GM19328 (cell line): ENCODE results near the gene RICTOR.
A peak's percentile ranks its signal among the peaks of the same experiment; 100 is the strongest.

Experiments used
- ATAC-seq: cut with Tn5 transposase; IDR thresholded peaks from one replicate; pipeline ENCODE4 v1.9.1; 2021; ENCODE audit warnings: mild to moderate bottlenecking, moderate library complexity; ENCODE audit not compliant: unreplicated experiment

The RICTOR gene, protein sequence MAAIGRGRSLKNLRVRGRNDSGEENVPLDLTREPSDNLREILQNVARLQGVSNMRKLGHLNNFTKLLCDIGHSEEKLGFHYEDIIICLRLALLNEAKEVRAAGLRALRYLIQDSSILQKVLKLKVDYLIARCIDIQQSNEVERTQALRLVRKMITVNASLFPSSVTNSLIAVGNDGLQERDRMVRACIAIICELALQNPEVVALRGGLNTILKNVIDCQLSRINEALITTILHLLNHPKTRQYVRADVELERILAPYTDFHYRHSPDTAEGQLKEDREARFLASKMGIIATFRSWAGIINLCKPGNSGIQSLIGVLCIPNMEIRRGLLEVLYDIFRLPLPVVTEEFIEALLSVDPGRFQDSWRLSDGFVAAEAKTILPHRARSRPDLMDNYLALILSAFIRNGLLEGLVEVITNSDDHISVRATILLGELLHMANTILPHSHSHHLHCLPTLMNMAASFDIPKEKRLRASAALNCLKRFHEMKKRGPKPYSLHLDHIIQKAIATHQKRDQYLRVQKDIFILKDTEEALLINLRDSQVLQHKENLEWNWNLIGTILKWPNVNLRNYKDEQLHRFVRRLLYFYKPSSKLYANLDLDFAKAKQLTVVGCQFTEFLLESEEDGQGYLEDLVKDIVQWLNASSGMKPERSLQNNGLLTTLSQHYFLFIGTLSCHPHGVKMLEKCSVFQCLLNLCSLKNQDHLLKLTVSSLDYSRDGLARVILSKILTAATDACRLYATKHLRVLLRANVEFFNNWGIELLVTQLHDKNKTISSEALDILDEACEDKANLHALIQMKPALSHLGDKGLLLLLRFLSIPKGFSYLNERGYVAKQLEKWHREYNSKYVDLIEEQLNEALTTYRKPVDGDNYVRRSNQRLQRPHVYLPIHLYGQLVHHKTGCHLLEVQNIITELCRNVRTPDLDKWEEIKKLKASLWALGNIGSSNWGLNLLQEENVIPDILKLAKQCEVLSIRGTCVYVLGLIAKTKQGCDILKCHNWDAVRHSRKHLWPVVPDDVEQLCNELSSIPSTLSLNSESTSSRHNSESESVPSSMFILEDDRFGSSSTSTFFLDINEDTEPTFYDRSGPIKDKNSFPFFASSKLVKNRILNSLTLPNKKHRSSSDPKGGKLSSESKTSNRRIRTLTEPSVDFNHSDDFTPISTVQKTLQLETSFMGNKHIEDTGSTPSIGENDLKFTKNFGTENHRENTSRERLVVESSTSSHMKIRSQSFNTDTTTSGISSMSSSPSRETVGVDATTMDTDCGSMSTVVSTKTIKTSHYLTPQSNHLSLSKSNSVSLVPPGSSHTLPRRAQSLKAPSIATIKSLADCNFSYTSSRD (N-terminal part only)

DNA sequence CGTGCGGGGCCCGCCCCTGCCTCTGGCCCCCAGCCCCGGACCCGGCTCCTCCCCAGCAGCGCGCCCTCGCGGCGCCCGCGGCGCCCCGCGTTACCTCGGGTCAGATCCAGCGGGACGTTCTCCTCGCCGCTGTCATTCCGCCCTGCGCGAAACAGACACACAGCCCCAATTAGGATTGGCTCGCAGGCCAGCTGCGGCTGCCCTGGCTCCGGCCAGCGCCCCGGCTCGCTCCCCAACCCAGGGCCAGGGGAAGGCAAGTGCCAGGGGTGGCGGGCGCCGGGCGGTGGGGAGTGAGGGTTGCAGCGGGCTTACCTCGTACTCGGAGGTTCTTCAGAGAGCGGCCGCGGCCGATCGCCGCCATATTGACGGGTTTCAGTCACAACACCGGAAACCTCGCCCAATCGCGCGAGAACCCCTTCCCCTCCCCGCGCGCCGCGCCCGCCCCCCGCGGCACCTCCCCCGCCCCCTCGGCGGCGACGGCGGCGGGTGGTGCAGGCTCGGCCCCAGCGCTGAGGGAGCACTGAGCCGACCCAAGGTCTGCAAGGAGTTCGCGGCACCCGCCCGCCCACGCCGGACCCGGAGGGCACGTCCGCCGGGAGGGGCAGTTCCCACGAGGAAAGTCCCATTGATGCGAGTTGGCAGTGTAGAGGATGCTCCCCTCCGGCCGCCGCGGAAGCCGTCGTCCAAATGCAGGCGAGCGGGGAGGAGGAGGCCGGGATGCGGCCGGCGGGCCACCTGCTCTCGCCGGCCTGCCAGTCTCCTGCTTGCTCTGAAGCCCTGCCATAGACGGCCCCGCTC, at the start of gene RICTOR:
Gene RICTOR, minus strand, starts transcription at position 383 of the 798 bp plus-strand sequence. Its CDS starts 22 bp downstream, at position 361.
- ATAC-seq, result peak; percentile 71

DNA sequence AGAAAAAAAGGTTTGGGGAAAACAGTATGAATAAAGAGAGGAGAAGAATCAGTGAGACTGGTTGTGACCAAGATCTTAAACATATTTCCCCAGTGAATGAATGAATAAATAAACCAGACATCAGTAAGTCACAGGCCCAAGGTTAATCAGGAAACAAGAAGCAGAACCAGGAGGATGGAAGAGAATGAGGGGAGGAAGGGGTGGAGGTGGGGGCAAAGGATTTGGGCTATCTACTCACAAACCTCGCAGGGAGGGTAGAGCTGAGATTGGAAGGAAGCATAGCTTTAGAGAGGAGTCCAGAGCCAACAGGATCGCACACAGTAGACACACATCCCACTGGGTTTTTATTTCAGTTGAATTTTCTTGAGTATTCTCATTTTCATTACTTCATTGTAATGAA, 47.7 kb upstream of the RICTOR start:
- ATAC-seq, result no peak

DNA sequence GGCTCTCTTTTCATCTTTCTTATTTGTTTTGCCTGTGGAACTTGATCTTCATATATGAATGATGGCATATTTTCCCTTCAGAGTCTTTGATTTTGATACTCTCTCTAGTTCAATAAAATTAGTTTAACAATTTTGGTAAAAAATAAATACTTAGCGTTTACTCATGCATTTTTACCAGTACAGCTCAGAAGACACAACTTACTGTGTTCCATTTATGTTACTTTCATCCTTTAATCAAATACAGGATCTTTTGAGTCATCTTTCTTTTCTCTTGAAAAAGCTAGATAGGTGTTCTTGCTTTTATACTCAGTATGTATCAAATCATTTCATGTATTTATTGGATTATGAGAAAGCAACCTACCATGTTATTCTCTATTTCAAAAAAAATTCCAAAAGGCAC, 47.1 kb upstream of the RICTOR start:
- no peak for ATAC-seq

DNA sequence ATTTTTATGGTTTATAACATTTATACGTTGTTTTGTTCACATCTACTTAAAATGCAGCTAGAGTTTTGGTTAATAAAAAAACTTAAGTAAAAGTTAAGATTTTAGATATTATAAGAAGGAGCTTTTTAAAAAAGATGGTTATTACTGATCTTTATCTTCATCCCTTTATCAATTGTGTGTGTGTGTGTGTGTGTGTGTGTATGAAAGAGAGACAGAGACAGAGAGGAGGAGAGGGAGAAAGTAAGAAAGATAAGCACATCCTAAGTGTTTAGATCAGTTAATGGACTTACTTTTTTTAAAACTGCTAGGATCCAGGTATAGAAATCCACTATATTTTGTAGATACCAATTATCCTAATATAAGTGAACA, 45.8 kb upstream of the RICTOR start:
- ATAC-seq, result no peak

DNA sequence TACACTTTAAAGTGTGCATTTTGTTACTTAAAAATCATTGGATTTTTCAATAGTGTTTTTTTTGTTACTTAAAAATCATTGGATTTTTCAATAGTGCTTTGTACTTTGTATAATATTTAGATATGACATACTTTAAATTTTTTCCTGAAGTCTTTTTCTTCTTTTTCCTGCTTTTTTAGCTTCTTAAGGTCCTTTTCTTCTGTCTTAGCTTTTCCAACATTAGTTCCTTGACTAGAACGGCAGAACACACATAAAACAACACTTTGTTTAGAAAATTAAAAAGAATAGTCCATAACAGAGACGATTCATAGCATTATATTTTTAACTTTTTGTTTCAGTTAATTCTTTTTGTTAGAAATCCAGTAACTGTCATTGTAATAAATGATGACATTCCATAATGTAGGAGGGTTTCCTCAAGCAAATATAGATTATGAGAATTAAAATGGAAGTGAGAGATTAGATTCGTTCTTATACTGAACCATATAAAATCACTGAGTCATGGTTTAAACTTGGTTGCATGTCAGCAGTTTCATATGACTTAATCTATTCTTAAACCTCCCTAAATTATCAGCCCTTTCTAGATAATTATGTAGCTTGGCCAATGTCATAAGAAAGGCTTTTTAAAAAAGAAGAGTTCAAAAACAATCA, 45.3 kb upstream of the RICTOR start:
- ATAC-seq, result no peak

DNA sequence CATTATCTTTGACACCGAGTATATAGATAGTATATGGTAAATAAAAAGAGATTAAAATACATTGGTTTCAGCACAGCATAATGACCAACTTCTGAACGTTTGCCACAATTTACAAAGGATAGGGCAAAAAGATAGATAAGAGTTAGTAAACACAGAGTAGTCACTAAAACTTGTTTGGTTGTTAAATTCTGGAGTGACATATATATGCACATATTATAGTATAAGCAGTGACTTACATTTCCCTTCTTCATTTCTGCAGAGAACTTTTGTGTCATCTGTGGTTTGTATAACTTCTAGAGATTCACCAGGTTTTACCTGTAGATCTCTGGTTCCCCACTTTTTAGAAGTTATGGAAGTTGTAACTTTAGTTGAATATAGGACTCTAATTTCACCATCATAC, 44.4 kb upstream of the RICTOR start:
- no peak for ATAC-seq

DNA sequence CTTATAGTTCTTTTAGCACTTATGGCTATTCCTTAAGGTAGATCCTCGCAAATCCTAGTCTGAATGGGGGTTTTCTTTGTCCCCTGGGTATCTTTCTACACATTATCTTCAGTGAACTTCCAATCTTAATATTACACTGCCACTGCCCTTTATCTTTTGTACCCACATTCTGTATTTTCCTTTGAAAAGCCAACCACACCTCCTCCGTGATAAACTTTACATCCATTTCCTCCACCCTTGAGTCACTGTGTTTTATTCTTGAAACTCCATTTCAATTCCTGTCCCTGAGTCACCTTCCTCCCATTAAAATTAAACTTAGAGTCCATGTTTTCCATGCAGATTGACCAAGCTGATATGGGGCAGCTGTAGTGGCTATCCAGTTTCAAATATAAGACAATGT, 43.2 kb upstream of the RICTOR start:
- ATAC-seq, result no peak

DNA sequence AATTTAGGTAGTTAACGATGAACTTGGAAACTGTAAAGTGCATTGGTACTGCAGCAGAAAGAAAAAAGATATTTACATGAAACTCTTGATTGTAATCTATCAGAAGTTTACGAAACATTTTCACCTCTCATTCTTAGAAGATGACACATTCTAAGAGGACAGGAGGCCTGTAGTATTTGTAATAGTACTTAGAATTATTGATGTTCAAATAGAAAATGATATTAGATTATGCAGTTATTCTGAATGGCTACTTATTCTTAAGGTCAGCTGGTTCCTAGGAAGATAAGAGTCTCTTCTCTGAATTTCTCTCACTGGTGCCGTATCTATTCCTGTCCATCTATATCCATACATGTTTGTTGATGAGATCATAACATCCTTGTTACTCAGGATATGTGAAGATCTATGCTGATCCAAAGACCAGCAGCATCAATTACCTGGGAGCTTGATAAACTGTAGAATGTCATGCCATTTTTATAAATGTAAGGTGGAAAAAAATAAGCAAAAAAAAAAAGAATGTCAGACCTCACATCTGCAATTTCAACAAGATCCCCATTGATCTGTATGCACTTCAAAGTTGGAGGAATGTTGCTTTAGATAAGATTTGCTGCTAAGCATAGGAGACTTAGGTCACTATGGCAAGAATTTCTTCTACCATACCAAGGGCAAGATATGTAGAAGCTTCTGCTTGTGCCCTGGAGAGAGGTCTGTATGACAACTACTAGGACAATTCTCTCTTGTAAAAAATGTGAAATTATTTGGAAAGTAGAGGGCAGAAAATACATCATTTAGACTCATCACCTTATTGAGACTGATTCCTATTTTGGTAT, 42.4 kb upstream of the RICTOR start:
- ATAC-seq, result no peak

DNA sequence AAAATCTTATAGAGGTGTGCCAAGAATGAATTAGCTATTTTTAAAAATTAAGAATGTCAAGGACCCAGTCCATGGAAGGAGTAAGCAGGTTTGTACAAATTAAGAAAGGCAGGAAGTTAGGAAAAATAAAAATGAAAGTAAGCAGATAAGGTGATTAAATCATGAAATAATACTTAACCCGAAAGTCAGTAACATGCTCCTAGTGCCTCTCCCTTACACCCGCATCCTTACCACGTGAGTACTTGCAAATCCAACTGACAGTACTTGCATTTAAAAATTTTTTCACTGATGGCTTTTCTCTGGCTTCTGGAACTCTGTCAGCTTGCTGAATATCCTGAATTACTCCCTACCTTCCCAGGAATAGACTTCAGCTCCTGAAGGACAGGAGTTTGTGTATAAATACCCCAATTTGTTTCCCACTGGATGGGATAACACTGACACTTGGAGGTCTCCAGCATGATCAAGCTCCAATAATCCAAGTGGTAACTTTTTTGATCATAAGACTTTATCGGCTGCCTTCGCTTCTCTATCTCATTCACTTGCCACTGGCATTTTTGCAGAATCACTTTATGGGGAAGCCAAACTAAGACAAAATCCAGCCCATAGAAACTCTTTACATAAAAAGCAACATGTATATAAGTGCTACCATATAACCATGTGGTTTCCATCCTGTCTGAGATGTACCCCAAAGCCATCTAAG, 41.6 kb upstream of the RICTOR start:
- no peak for ATAC-seq

DNA sequence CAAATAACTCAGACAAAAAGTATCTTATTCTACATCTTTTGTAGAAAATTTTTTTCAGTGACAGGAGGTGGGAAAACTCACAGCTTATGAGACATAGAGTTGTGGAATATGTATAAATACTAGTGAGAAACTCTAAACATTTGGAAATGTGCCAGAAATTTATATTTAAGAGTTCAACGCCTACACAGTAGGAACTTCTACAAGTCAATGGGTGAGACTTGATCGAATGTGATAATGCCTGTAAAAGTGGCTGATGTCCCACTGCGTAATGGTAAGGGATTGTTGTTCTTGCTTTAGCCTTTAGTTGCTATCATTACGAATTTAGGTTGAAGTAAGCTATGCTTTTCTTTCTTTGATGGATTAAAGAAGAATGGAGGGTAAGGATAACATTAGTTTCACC, 40.0 kb upstream of the RICTOR start:
- ATAC-seq, result no peak

DNA sequence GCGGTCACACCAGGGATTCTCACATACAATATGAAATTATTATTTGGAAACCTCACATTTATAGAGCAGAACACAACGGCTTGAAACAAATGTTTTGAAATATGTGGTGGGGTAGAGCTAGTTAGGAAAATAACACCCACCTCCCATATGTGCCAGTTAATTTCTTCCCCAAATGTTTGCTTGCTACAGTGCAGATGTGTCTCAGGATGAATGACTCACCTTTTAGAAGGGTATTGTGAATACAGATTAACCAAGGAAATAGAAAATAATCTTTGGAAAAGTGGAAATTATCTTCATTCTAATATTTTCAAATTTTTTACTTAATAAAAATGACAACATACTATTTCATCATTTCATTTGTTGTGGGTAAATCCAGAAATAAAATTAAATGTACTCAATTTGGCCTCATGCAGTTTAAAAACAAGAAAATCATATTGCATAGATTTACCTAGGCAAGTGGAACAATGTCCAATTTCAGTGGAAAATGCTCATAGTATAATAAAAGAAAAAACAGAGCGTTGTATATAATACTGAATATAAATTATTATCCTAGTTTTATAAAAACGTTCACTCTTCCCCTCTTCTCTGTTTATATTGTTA, 39.3 kb upstream of the RICTOR start:
- no peak for ATAC-seq

DNA sequence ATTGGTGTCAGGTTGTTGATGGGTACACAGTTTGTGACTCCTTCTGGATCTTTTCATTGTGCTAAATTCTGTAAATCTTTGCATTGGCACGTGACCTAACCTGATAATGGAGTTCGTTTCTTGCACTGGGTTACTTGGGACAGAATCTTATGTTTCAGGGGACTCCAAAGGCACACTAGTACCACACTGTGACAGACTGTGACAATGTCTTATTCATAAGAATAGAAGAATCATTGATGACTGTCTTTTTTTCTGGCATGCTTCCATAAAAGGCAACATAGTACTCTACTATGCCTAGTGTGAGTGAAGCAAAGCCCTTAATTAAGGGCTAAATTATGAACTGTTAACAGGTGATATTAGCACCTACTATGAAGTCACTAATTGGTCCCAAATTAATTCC, 35.4 kb upstream of the RICTOR start:
- ATAC-seq, result no peak

DNA sequence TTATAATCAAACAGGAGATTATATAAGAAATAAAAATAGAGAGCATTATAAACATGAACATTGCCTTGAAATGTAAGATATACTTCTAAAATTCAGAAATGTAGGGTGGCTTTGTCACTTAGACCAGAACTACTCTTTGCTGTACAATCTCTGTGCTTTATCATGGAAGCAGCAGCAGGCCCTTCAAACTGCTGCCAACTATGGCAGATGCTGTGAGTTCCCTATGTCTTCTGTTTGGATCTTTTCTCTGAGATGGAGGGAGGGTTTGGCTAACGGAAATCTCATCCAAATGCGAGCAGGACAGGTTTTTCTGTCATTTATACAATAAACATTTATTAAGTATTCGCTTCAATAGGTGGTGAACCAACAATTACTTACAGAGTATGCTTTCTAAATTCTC, 34.8 kb upstream of the RICTOR start:
- no peak for ATAC-seq

DNA sequence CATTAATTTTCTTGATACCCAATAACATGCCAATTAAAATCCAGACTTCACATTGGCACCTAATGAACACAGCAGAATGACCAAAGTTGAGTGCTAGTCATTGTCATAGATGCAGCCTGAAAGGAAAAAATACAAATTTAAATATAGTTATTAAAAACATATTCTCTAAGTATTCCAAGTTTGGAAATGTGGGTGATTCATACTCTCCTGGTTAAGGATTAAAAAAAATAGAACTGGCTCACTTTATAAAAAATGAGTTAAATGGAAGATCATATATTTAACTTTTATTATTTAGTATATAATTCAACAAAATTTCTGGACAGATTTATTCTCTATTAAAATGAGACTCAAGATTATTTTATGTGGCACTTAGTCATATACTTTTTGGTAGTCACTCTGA, 33.2 kb upstream of the RICTOR start:
- ATAC-seq, result no peak

DNA sequence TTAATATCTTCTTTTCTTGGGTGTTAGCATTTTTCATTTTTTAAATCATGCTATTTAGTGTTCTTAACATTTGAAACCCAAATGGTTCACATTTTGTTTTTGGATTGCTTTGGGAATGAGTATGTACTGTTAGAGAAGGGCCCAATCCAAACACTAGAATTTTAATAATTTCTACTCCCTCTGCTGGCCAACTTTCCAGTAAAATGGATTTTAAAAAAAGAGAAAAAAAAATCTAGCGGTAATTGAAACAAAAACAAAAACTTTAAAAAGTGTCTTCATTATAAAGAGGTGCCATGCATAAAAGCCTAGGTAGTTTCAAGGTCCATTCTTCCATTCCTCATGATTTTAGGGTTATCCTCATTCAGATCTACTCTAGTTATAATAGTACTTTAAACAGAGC, 32.1 kb upstream of the RICTOR start:
- no peak for ATAC-seq

DNA sequence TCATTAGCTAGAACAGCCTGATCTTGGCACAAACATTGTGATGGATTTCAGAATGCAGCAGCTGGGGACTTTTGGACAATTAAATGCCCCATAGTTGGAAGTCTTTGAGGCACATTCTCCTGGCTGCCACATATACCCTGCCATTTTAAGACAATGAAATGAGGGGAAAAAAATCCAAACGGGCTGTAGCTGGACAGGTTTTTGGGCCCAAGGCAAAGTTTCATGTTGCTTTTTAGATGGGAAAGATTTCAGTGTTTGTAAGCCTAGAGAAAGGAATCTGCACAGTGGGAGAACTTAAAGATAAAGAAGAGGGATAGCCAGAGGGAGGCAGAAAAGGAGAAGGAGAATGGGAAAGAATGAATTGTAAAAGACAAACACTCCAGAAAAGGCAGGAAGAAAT, 30.0 kb upstream of the RICTOR start:
- ATAC-seq, result no peak

DNA sequence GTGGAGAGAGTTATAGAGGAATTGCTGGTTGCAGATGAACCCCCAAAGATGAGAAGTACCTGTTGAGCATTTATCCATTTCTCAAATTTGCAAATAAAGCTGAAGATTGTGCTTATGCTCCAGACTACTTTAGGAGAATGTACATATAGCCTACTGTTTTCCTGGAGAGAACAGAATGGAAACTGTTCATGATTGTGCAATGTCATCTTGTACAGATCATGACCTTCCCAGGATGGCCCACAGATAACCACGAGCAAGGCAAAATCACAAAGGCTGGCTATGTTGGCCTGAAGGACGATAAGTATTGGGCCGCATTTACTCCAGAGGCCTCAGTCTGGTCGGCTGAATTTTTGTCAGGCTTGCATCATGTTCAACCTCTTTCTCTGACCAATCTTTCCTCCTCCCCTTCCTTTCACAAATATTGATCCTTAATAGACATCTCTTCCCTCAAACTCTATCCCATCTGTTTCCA, 28.5 kb upstream of the RICTOR start:
- no peak for ATAC-seq

DNA sequence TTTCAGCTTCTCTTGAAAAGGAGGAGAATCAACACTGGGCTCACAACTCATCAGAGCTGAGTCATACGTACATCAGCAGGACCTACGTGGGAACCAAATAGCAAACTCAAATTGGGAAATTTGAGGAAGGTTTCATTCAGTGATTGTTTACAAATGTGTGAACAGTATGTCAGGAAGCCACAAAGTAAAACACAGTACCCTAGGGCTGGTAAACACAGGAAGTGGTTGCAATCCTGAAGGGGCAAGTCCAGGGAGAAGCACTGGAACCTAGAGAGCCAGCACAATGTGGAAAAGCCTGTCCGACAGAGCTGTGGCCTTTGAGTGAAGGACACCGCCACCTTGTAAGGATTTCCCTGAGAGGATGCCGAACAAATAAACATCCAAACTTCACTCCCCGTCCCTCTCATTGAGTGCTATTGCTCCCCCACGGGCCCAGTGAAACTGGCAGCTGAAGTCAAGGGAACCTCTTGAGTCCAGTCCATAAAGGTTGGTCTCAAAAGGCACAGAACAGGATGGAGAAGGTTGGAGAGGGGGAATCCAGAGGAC, 26.7 kb upstream of the RICTOR start:
- ATAC-seq, result no peak
